ENCODE results near the gene DPYD.

The DPYD gene

DNA sequence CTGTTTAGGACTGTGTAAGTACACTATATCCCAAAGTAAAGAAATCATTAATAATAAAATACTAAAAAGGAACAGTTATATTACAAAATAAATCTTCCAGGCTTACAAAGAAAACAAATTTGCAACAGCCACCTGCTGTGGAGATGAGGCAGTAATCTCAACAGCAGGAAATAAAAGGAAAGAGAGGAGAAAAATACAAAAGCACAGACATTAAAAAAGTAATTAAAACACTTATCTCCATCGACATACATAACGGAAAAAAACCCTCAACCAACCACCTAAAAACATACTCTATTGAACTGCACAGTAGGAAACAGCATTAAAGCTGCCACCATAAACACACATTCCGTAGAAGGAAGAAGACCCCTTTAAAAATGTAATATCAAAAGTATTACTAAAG, 317.6 kb downstream of the DPYD start:
- DNase-seq (ENCODE audit: low spot score), result no peak
- TF ChIP-seq, protein P1, sequence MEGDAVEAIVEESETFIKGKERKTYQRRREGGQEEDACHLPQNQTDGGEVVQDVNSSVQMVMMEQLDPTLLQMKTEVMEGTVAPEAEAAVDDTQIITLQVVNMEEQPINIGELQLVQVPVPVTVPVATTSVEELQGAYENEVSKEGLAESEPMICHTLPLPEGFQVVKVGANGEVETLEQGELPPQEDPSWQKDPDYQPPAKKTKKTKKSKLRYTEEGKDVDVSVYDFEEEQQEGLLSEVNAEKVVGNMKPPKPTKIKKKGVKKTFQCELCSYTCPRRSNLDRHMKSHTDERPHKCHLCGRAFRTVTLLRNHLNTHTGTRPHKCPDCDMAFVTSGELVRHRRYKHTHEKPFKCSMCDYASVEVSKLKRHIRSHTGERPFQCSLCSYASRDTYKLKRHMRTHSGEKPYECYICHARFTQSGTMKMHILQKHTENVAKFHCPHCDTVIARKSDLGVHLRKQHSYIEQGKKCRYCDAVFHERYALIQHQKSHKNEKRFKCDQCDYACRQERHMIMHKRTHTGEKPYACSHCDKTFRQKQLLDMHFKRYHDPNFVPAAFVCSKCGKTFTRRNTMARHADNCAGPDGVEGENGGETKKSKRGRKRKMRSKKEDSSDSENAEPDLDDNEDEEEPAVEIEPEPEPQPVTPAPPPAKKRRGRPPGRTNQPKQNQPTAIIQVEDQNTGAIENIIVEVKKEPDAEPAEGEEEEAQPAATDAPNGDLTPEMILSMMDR (IDR thresholded peaks at IDR 0.05; ENCODE audit: extremely low read depth, insufficient read depth, missing control alignments), result no peak
- in situ Hi-C loops (cut with MboI; ENCODE audit: low pct_unique_long_range_greater_than_20kb, low sequenced_read_pairs, unreplicated experiment), result no loop called here

DNA sequence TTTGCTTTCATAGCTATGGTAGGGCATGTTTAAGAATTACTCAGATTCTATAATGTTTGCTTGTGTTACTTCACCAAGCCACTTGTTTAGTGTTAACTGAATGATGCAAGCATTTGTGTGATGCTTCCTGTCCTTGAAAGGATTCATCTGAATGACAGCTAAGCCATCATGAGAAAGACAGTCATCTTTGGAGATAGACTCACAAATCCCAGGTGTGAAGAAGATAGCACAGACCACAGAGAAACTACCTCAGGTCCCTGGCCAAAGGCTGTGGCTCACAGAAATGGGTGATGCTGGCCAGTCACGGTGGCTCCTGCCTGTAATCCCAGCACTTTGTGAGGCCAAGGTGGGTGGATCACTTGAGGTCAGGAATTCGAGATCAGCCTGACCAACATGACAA, 321.4 kb downstream of the DPYD start:
- DNase-seq (ENCODE audit: low spot score), result no peak
- in situ Hi-C loops (cut with MboI; ENCODE audit: low pct_unique_long_range_greater_than_20kb, low sequenced_read_pairs, unreplicated experiment), result no loop called here
- TF ChIP-seq, protein P1 (IDR thresholded peaks at IDR 0.05; ENCODE audit: extremely low read depth, insufficient read depth, missing control alignments), result no peak

DNA sequence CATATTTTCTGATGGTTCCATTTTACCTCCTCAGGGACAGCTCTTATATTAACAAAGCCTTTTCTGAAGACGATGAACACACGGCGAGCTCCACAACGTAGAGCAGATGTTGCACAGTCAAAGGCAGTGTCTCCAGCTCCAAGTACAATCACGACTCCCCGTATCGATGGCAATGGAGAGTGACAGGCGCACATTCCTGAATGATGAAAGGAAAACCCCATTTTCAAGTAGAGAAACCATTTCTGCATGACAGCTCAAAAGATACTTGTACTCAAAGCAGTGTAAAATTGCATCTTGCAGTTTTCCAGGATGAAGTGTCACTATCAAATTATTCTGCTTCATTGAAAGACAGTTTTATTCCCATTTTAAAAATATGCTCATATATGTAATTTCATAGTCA, 327.6 kb downstream of the DPYD start:
- TF ChIP-seq, protein P1 (IDR thresholded peaks at IDR 0.05; ENCODE audit: extremely low read depth, insufficient read depth, missing control alignments), result no peak
- no peak for DNase-seq (ENCODE audit: low spot score)
- in situ Hi-C loops (cut with MboI; ENCODE audit: low pct_unique_long_range_greater_than_20kb, low sequenced_read_pairs, unreplicated experiment), result no loop called here

DNA sequence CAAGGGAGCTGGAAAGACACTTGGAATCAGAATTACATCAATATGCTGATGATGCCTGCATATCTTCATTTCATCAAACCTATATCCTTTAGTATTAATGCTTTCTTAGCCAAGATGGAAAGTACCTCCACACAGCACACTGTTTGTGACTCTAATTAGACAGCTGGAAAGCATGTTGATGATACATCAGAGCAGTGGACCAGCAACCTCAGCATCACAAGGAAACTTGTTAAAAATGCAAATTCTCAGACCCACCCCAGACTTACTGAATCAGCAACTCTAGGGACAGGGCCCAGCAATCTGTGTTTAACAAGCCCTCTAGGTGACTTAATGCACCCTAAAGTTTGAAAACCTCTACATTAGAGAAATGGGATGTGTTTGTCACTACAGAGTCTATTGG, 332.1 kb downstream of the DPYD start:
- TF ChIP-seq, protein P1 (IDR thresholded peaks at IDR 0.05; ENCODE audit: extremely low read depth, insufficient read depth, missing control alignments), result no peak
- DNase-seq (ENCODE audit: low spot score), result no peak
- in situ Hi-C loops (cut with MboI; ENCODE audit: low pct_unique_long_range_greater_than_20kb, low sequenced_read_pairs, unreplicated experiment), result no loop called here

DNA sequence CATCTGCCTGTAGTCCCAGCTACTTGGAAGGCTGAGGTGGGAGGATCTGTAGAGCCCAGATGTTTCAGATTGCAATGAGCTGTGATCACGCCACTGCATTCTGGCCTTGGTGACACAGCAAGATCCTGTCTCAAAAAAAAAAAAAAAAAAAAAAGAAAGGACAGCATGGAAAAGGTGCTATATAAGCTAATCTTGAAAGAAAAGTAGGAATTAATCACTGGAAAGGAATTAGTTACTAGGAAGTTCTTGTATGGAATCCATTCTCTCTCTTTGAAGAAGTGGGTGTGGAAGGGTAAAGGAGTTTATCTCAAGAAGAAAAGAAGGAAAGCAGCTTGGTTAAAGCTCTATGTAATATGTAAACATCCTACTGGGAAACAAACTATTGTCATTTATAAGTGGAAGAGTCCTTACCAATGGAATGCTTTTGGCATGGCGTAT, 339.2 kb downstream of the DPYD start:
- DNase-seq (ENCODE audit: low spot score), result no peak
- in situ Hi-C loops (cut with MboI; ENCODE audit: low pct_unique_long_range_greater_than_20kb, low sequenced_read_pairs, unreplicated experiment), result no loop called here
- TF ChIP-seq, protein P1 (IDR thresholded peaks at IDR 0.05; ENCODE audit: extremely low read depth, insufficient read depth, missing control alignments), result no peak

DNA sequence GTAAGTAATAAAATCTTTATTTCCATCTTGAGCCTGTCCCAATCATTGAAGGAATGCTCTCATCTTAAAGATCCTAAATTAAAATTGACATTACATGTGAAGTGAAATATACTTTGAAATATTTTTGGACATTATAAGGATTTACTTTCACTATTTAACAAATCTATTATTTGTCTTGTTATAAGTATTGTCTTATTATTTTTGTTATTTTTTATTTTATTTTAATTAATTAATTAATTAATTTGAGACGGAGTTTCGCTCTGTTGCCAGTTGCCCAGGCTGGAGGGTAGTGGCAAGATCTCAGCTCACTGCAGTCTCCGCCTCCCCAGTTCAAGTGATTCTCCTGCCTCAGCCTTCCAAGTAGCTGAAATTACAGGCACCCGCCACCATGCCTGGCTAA, 343.2 kb downstream of the DPYD start:
- TF ChIP-seq, protein P1 (IDR thresholded peaks at IDR 0.05; ENCODE audit: extremely low read depth, insufficient read depth, missing control alignments), result no peak
- in situ Hi-C loops (cut with MboI; ENCODE audit: low pct_unique_long_range_greater_than_20kb, low sequenced_read_pairs, unreplicated experiment), result no loop called here
- no peak for DNase-seq (ENCODE audit: low spot score)

DNA sequence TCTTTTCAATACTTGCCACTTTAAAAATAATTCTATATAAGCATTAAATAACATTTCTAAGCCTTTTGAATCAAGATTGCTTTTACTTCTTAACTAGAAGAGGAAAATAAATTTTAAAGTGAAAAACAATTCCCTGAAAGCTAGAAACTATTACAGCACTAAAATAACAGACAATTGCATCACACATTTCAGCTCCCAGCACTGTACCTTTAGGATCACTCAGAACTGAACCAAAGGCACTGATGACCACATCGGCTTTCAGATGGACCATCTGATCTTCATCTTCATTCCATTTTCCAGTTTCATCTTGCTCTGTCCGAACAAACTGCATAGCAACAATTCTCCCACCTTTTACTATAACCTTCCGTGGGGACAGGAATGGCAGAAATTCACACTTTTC, 347.3 kb downstream of the DPYD start:
- TF ChIP-seq, protein P1 (IDR thresholded peaks at IDR 0.05; ENCODE audit: extremely low read depth, insufficient read depth, missing control alignments), result no peak
- no peak for DNase-seq (ENCODE audit: low spot score)
- in situ Hi-C loops (cut with MboI; ENCODE audit: low pct_unique_long_range_greater_than_20kb, low sequenced_read_pairs, unreplicated experiment), result no loop called here

Data from GM13977 (cell line).